Loucy (cell line): ENCODE data around the gene MAGEA3.
"Not testable (repeated sequence)": the region's sequence is repeated elsewhere in the genome, so short reads cannot be mapped to it uniquely, and the experiment has no call there.

Experiments used
- EZH2phosphoT487 ChIP-seq: fragments of 200-600 bp; IDR thresholded peaks from 2 replicates; pipeline ENCODE4 v1.6.1; 2018; ENCODE audit warnings: antibody characterized with exemption, mild to moderate bottlenecking, moderate library complexity, borderline replicate concordance
- TF ChIP-seq, protein P1 (sequence below): fragments of 200-600 bp; sonication (generic); conservative IDR thresholded peaks from 2 replicates; pipeline ENCODE4 v1.5.1; 2014; ENCODE audit warnings: mild to moderate bottlenecking, antibody characterized with exemption, low read length

GRCh38 chrX:152736528-152736927, 37.9 kb downstream of the MAGEA3 start:
- not testable (repeated sequence) for TF ChIP-seq EZH2phosphoT487
- TF ChIP-seq, protein P1, sequence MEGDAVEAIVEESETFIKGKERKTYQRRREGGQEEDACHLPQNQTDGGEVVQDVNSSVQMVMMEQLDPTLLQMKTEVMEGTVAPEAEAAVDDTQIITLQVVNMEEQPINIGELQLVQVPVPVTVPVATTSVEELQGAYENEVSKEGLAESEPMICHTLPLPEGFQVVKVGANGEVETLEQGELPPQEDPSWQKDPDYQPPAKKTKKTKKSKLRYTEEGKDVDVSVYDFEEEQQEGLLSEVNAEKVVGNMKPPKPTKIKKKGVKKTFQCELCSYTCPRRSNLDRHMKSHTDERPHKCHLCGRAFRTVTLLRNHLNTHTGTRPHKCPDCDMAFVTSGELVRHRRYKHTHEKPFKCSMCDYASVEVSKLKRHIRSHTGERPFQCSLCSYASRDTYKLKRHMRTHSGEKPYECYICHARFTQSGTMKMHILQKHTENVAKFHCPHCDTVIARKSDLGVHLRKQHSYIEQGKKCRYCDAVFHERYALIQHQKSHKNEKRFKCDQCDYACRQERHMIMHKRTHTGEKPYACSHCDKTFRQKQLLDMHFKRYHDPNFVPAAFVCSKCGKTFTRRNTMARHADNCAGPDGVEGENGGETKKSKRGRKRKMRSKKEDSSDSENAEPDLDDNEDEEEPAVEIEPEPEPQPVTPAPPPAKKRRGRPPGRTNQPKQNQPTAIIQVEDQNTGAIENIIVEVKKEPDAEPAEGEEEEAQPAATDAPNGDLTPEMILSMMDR = not testable (repeated sequence)
